HG03103 (cell line): ENCODE data around the gene SGCD.
"Not testable (repeated sequence)": the region's sequence is repeated elsewhere in the genome, so short reads cannot be mapped to it uniquely, and the experiment has no call there.

Experiments
- ATAC-seq: cut with Tn5 transposase; IDR thresholded peaks from one replicate; pipeline ENCODE4 v1.9.1; 2021; ENCODE audit warnings: low read depth; ENCODE audit not compliant: unreplicated experiment

SGCD gene

GRCh38 chr5:156552855-156553358 lies 225.9 kb downstream of the SGCD start:
- no peak for ATAC-seq

GRCh38 chr5:156556666-156557406 lies 229.9 kb downstream of the SGCD start:
- ATAC-seq, result no peak

DNA sequence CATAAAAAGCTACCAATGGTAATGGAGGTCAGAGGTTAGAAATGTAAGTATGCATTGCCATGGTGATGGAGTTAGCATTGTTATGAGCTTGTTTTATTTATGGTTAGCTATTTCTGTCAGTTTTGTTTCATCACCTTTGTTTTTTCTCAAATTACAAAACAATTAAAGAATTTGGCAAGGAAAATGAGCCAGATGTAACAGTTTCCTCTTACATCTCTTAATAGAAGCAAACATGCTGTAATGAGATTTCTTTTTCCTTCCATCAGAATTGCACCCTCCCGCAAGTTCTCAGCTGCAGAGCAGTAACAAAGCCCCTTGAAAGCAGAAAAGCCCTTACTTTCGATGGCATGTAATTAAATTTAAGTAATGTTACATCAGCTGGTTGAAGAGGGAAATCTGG lies 233.0 kb downstream of the SGCD start:
- ATAC-seq, result no peak

- no peak for ATAC-seq
Observed at GRCh38 chr5:156561651-156562050, 234.7 kb downstream of the SGCD start.

- ATAC-seq, result no peak
Observed at GRCh38 chr5:156570615-156571014, 243.7 kb downstream of the SGCD start.

DNA sequence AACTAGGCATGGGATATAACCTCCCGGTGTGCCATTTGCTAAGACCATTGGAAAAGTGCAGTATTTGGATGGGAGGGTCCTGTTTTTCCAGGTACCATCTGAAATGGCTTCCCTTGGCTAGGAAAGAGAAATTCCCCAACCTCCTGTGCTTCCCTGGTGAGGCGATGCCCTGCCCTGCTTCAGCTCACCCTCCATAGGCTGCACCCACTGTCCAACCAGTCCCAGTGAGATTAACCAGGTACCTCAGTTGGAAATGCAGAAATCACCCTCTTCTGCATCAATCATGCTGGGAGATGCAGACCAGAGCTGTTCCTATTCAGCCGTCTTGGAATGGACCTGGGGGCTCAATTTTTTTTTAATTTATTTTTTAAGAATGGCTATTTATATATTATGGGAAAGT lies 254.8 kb downstream of the SGCD start:
- no peak for ATAC-seq

DNA sequence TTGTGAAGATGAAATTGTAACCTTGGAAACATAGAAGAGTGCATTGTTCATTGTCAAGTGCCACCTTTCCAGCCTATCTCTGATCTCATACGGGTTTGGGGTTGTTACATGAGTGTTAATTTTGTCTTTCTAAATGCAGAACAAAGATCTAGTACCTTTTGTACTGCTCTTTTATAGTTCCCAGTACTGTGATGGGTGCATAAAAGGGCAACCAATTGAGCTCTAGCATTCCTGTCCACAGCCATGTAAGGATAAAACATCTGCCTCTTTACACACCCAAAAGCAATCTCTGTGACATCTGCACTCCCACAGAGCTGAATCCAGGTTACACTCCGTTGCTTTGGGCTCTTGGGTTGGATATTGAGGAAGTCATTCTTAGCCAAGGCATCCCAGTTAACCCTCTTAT lies 255.2 kb downstream of the SGCD start:
- no peak for ATAC-seq

DNA sequence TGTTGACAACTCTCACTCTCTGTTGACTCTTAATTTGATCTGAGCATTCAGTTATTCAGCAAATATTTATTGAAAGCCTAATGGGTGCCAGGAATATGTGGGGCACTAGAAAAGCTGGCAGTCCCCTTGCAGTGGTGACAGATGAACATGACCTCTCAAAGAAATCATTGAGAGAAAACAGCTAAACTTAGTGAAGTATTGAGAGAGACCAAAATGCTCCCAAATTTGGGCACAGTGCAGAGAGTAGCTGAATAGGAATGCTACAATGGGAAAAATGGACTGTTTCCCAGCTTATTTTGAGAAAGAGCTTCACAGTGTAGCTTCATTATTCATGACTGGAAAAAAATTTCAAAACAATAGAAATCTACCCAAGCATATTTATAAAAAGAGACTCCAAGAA lies 257.9 kb downstream of the SGCD start:
- ATAC-seq, result no peak

DNA sequence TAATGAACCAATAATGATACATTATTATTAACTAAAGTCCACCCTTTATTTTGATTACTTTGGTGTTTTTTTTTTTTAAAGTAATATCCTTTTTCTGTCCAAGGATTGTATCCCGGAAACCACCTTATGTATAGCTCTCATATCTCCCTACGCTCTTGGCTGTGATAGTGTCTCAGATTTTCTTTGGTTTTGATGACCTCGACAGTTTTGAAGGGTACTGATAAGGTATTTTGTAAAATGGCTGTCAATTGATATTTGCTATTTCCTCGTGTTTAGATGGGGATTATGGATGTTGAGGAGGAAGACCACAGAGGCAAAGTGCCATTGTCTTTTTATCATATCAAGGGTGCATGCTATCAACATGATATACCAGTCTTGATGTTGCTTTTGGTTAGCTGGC lies 259.0 kb downstream of the SGCD start:
- ATAC-seq, result no peak

DNA sequence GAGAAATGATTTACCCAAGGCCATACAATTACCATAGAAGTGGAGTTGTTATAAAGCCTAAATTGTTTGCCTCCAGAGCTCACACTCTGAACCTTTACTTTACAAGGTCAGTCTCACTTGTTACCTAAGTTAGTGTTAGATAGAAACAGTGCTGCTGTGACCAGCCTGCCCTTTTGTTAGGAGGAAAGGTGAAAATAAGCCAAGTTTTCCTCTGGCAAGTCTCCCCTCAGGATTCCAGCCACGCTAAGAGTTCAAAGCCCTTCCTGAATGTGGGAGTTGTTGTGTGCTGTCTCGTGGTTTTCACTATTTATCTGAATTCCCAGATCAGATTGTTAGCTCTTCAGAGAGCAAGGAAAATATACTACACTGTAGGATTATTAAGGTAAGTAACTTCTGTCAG lies 260.0 kb downstream of the SGCD start:
- no peak for ATAC-seq

- no peak for ATAC-seq
Observed at GRCh38 chr5:156588306-156588705, 261.3 kb downstream of the SGCD start.

DNA sequence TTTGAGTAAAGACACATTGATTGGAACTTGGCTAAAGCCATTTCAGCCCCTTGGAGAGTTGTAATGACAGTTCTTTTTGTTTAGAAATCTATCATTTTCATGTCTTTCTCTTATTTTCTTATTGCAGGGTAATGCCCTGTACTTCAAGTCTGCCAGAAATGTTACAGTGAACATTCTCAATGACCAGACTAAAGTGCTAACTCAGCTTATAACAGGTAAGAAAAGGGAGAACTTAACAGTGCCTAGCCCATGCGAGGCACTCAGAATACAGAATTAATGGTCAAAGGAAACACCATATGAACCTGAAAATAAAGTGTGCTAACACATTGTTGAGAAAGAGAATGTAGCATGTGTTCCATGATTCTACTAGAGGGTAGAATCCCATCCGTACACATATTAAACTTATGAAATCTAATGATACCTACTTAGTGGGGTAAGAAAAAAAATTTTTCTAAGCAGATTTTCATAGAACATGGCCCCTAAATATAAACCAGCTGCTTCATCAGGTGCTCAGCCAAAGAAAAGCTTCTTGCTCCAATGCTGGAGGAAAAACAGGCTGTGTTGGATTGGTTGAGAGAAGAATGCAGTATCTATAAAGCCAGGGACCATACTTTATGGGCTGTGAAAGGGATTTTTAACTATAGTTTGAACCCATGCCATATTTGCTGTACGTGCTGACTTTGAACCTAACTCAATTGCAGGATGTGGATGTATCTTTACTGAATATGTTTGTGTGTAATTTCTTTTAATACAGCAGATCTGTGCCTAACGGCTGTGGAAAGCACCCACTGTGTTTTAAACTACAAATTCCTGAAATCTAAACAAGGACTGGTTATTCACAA lies 262.4 kb downstream of the SGCD start:
- no peak for ATAC-seq

DNA sequence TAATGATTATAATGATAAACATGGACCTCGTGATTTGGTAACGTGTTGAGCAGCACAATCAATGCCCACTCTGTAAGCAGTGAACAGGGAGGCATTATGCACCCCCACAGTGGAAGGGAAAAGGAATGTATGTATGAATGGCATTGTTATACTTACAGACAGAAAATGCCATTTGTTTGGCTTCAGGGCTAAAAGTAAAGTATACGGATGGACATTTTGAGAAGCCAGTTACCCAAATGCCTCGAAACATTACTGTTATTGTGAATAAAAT lies 262.9 kb downstream of the SGCD start:
- no peak for ATAC-seq

GRCh38 chr5:156590978-156591377 lies 264.0 kb downstream of the SGCD start:
- ATAC-seq, result no peak

- no peak for ATAC-seq
Observed at GRCh38 chr5:156591631-156592030, 264.7 kb downstream of the SGCD start.

DNA sequence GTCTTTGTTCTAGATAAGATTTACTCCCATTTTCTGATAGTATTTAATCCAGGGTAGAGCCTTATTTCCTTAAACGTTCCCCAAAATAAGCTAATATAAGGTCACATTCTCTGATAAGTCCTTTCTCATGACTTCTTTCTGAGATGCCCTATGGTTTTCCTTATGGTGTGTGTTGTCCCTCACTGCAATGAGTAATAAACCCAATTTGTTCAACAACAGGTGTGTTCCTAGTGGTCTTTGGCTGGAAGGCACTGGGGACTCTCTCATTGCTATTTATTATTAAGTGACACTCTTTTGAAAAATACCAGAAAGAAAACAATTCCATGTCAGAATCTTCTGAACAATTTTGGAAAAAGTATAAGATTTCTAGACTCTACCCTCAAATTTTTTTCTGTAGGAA lies 266.6 kb downstream of the SGCD start:
- no peak for ATAC-seq

DNA sequence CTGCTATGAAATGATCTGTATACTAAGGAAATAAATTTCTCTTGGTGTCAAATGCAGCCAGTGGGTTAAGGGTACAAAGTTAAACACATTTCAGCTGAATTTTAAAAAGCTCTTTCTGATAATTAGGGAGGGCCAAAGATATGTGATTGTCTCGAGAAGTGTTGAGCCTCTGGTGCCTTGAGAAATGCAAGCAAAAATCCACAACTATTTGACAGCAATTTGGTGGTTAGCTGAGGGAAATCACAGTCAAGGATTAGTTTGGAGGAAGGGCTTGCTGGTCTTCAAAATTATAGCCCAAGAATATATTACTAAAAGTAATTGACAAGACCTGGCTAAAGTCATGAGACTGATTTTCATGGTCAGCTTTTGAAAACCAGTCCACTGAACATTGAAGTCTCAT lies 267.4 kb downstream of the SGCD start:
- ATAC-seq, result no peak

GRCh38 chr5:156595132-156595787 lies 268.3 kb downstream of the SGCD start:
- ATAC-seq, result no peak

DNA sequence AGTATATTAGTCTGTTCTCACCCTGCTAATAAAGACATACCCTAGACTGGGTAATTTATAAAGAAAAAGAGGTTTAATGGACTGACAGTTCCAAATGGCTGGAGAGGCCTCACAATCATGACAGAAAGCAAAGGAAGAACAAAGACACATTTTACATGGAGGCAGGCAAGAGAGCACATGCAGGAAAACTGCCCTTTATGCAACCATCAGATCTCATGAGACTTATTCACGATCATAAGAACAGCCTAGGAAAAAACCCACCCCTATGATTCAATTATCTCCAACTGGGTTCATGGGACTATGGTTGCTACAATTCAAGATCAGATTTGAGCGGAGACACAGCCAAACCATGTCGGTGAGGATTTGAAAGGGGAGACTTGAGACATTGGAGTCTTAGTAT lies 270.3 kb downstream of the SGCD start:
- no peak for ATAC-seq

GRCh38 chr5:156598964-156599363 lies 272.0 kb downstream of the SGCD start:
- no peak for ATAC-seq

DNA sequence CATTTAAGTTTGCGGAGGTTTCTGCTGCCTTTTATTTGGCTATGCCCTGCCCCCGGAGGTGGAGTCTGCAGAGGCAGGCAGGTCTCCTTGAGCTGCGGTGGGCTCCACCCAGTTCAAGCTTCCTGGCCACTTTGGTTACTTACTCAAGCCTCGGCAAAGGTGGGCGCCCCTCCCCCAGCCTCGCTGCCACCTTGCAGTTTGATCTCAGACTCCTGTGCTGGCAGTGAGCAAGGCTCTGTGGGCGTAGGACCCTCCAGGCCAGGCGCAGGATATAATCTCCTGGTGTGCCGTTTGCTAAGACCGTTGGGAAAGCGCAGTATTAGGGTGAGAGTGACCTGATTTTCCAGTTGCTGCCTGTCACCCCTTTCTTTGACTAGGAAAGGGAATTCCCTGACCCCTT lies 283.6 kb downstream of the SGCD start:
- ATAC-seq, result not testable (repeated sequence)

- no peak for ATAC-seq
Observed at GRCh38 chr5:156615901-156616300, 288.9 kb downstream of the SGCD start.
